GM19452 (cell line): Measurements from ENCODE around the gene DCPS.

Source experiments
- ATAC-seq: cut with Tn5 transposase; IDR thresholded peaks from one replicate; pipeline ENCODE4 v1.9.1; 2021; ENCODE audit not compliant: unreplicated experiment

DCPS gene

GRCh38 chr11:126328001-126328390 lies 24.1 kb downstream of the DCPS start:
- no peak for ATAC-seq

- ATAC-seq, result no peak
Observed at GRCh38 chr11:126328444-126328843, 24.6 kb downstream of the DCPS start.

DNA sequence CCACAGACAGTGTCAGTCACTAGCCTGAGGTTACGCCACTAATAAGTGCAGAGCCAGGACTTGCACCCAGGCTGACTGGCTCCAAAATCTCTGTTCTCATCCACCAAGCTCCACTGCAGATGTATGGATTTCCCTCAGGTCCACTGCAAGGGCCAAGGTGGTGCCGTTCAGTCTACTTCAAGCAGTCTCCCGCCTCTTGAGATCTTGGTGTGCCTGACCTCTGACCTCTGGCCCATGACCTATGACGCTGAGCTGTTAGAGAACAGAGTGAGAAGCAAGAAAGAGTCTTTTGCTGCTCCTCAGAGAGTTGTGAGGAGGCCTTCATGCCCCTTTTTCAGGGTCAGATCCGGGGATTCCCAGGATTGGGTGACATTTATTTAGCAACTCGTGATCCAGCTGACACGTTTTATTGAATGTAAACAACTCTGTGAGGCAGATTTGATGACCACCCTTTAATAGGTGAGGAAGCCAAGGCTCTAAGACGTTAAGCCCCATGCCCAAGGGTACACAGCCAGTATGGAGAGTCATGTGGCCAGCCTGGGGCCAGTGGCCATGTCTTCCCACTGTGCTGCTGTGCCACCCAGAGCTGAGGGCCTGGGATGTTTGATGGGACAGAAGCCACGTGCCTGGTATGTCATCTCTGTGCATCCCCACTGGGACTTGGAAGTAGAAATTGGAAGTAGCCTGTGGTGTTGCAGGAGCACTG lies 25.2 kb downstream of the DCPS start:
- no peak for ATAC-seq

DNA sequence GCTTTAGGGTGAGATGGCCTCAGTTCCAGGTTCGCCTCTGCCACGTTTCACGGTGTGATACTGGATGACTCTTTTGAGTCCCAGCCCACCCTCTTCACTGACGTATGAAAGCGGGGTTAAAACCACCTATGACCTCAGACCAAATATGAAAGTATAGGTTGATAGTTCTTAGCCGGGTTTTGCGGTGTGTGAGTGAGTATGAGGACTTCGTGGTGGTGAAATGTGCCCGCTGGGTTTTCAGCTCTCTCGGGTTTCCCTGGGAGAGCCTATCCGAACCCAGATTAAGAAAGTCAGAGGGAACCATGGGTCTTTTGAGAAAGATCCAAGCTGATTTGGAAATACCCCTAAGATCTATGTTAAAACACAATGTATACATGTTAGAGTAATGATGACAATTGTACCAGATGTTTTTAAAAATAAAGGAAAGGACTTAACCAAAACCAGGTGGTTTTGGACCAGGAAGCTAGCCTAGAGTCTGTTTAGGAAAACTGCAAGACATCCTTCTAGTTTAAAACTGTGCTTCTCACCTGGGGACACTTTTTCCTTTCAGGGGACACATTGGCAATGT lies 25.9 kb downstream of the DCPS start:
- no peak for ATAC-seq

DNA sequence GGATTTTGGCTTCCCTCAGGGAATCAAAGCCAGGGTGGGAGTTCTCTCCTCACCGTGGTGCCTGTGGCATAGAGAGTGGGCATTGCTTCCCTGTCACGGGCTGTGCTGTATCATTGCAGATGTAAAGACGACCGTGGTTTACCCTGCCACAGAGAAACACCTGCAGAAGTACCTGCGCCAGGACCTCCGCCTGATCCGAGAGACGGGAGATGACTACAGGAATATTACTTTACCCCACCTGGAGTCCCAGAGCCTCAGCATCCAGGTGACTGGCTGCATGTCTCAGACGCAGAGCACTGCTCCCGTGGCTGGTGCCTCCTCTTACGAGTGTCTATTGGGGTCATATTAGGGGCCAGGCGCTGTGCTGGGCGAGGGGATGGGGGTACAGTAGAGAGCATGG lies 27.4 kb downstream of the DCPS start:
- no peak for ATAC-seq

DNA sequence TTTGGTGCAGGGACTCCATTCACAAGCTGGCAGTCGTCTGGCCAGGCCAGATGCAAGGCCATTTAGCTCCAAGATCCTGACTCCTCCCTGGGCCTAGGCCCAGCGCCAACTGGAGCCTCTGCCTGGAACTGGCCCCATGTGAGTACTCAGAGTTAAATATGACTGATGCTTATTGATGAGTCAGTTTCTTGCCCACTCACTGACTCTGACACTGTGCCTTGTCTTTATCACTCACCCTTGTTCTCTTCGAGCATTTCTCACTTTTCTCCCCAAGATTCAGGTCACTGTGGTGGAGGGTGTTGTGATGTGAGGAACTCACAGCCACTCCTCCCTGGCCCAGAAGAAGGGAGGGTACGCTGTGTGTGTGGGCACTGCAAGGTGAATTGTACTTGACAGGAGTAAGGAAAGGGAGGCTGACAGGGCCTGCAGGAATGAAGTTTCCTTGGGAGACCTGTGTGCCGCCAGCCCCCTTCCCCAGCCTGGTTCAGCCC lies 28.4 kb downstream of the DCPS start:
- no peak for ATAC-seq

DNA sequence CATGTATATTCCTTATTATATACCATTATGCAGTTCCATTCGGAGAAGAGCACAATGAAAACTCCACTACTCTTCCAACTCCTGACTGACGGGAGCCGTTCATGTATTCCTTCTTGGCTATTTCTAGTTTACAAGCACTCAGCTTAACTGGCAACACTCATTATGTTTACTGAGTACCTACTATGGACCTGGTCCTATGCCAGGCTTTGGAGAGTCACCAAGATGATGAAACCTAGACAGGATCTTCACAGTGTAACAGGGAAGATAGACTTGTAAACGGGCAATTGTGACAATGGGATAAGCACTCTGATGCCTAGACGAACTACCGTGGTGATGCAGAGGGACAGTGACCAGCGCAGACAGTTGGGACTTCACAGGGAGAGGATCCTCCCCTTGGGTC lies 29.3 kb downstream of the DCPS start:
- no peak for ATAC-seq

DNA sequence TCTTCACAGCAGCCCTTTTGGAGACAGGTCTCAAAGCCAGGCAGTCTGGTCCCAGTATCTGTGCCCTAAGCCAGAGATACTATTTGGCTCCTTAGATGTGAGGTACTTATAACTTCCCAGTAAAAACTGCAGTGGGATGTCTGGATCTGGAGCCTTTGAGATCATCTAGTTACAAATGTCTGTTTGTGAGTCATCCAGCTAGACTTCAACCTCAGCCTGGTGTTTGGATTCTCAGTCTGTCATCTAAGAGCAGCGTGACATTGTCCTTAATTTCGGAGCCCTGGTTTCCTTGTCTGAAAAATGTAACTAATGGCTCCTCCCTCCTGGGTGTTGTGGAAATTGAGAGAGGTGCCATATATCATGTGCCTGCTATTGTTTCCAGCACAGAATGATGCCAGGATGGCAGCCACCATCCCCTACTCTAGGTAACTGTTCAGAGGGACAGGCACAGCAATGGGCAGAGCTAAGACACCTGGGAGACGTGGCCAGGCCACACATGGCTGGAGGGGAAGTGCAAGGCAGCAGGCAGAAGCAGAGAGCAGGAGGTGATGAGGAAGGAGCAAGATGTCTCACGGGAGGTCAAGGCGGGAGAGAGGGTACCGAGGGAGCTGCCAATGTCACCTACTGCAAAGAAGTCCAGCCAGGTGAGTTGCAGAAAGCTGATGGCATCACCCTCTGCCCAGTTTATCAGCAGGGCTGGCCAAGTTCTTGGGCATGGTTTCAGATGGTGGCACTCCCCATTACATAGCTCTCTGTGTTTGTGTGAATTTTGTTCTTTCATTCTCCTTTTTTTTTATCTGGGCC lies 31.0 kb downstream of the DCPS start:
- no peak for ATAC-seq

DNA sequence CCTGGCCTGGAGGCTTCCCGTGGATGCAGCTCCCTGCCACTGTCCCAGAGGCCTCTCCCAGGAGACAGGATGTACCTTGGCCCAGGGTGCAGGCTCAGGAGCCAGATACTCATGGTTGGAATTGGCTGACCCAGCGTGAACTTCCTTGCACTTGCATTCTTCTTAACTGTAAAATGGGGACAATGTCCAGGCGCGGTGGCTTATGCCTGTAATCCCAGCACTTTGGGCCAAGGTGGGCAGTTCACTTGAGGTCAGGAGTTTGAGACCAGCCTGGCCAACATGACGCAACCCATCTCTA lies 31.6 kb downstream of the DCPS start:
- ATAC-seq, result no peak

DNA sequence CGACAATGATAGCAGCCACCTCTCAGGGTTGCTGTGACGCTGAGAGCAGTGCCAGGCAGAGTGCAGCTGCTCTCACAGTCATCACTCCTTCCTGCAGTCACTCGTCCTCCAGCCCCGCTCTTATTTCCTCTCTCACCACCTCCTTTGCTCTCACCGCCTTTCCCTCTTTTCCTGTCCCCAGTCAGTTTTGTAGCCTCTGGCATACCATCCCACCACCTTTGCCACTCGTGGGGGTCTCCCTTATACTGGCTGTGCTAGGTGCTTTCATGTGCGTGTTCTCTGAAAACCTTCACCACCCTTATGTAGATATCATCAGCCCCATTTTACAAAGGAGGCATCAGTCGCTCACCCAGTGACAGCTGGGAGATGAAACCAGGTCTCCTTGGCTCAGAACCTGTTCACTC lies 32.3 kb downstream of the DCPS start:
- no peak for ATAC-seq

DNA sequence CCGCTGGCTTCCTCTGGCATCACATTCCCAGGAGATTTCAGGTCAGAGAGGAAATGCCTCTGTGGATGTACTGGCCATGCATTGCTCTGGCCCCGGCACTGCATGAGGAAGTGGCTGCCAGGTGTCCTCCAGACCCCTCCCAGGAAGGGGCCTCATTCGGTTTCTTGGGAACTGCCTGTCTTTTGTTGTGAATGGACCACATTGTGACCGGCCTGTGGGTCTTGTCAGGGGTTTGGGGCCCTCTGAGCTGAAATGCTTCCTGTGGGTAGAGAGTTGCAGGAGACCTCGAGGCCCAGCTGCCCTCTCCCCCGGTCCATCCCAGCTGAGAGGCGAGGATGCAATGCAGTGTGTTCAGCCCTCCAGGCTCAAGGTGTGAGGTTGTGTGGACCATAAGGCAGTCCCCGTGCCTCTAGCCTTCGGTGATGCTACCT lies 32.8 kb downstream of the DCPS start:
- no peak for ATAC-seq

GRCh38 chr11:126337126-126337473 lies 33.2 kb downstream of the DCPS start:
- no peak for ATAC-seq

GRCh38 chr11:126337474-126338241 lies 33.8 kb downstream of the DCPS start:
- ATAC-seq, result no peak

DNA sequence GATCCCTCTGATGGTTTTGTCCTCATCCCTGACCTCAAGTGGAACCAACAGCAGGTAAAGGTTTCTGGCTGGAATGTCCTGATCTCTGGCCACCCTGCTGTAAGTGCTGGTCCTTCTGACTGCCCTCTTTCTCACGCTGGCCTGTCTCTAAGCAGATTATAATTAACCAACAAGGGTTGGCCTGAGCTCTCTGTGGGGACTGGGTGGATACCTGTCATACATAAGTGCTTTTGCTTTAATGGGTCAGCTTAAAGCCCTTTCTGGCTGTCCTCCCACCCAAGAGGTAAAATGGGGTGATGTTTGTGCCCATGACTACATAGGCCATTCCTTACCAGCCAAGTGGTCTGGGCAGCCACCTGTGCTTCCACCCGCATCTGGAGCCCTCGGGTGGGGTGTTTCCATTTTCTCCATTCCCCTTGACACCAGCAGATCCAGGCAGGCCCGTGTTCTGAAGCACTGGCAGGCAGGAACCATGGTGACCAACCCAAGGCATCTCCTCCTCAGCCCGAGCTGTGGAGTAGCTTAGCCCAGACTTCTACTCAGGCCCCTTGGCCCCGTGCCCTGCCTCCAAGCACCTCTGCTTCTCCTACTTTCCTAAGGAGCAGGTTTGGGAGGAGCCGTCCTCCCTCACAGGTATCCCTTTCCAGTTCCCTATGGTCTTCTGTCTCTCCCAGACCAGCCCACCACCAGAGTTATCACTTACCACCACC lies 34.6 kb downstream of the DCPS start:
- no peak for ATAC-seq

GRCh38 chr11:126339073-126339862 lies 35.4 kb downstream of the DCPS start:
- ATAC-seq, result no peak

DNA sequence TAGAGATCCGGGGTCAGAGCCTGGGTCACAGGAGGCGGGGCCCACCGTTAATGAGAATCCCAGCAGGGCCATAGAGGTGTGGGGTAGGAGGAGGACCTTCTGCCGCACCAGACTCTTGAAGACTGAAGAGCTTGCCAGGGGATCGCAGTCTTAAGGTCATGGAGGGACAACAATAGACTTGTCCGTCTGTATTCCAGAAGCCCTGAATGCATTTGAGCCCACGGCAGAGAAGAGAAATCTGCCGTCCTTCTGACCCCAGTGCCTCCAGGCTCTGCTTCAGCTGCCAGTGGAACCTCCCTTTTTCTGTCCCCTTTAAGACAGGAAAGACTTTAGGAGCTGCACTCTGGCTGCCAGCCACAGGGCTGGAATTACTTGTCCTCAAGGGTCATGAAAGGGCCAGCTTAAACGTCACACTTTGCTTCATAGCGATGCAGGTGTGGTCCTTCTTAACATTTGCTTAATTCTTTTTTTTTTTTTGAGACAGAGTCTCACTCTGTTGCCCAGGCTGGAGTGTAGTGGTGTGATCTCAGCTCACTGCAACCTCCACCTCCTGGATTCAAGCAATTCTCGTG lies 36.1 kb downstream of the DCPS start:
- no peak for ATAC-seq

DNA sequence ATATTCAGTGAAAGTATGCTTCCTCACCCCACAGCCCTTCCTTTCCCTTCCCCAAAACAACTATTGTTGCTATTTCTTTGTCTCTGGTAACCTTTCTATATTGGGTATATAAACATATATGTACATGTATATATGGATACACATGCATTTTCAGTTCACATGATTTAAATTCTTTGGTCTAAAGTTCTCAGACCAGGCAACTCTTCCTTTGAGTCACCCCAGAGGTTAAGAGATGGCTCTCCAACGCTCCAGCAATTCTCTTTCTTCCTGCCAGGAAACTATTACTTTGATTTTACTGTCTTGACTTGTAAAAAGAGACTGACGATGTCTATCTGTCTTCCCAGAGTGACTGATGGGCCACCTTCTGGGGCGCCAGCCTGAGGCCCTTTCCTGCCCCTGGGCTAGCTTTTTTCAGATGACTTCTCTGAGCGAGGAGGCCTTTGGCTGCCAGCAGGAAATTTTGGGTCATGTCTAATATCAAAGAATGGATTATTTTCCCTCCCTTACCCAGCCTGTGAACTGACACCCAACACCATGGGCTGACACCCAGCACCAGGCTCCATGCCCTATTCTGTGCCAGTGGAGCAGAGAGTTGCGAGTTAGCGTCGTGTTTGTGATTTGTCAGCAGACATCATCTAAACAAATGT lies 37.2 kb downstream of the DCPS start:
- ATAC-seq, result no peak

GRCh38 chr11:126341760-126342161 lies 37.9 kb downstream of the DCPS start:
- ATAC-seq, result no peak

- no peak for ATAC-seq
Observed at GRCh38 chr11:126343051-126343450, 39.2 kb downstream of the DCPS start.
